ENCODE measurements around the gene SNRNP70.
A peak's percentile ranks its signal among the peaks of the same experiment; 100 is the strongest.
"Not testable (repeated sequence)": the region's sequence is repeated elsewhere in the genome, so short reads cannot be mapped to it uniquely, and the experiment has no call there.

The SNRNP70 gene

DNA sequence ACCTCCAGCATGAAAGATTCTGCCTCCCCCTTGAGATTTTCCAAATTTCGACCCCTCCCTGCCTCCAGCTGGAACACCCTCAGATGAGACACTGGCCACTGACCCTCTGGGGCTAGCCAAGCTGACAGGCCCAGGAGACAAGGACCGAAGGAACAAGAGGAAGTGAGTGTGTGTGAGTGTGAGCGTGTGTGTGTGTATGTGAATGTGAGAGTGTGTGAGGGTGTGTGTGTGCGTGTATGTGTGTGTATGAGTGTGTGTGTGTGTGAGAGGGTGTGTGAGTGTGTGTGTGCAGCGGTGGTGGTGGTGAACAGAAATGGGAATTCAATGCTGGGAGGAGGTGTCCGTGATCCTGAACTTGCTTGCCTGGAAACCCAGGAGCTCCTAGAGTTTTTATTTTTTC lies 56.1 kb downstream of the SNRNP70 start:
- TF ChIP-seq, protein P1, sequence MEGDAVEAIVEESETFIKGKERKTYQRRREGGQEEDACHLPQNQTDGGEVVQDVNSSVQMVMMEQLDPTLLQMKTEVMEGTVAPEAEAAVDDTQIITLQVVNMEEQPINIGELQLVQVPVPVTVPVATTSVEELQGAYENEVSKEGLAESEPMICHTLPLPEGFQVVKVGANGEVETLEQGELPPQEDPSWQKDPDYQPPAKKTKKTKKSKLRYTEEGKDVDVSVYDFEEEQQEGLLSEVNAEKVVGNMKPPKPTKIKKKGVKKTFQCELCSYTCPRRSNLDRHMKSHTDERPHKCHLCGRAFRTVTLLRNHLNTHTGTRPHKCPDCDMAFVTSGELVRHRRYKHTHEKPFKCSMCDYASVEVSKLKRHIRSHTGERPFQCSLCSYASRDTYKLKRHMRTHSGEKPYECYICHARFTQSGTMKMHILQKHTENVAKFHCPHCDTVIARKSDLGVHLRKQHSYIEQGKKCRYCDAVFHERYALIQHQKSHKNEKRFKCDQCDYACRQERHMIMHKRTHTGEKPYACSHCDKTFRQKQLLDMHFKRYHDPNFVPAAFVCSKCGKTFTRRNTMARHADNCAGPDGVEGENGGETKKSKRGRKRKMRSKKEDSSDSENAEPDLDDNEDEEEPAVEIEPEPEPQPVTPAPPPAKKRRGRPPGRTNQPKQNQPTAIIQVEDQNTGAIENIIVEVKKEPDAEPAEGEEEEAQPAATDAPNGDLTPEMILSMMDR (IDR thresholded peaks at IDR 0.05; ENCODE audit: low read depth, low read length): no peak
- TF ChIP-seq EZH2phosphoT487 (IDR thresholded peaks at IDR 0.05; ENCODE audit: low read depth): no peak
- Histone ChIP-seq H4K20me1 (ENCODE audit: insufficient read depth, low read length) (no peaks in the 10 kb centered on the region), H2AFZ (ENCODE audit: low read depth, low read length) (no peak overlapping the region), H3K9me3 (ENCODE audit: insufficient read depth, low read length) (no peaks in the 10 kb centered on the region), H3K4me1 (ENCODE audit: low read length) (peaks cover 12% of the 10 kb centered on the region), H3K36me3 (replicated peaks; ENCODE audit: low read depth, low read length) (peaks cover 11% of the 10 kb centered on the region), H3K4me2 (ENCODE audit: low read length) (no peak overlapping the region), H3K4me3 (ENCODE audit: low read length) (no peak overlapping the region), H3K9ac (ENCODE audit: low read length) (no peak overlapping the region), H3K27ac (ENCODE audit: low read length) (no peak overlapping the region), H3K79me2 (ENCODE audit: low read length) (no peaks in the 10 kb centered on the region), H3K27me3 (ENCODE audit: low read depth, low read length) (no peaks in the 10 kb centered on the region)

DNA sequence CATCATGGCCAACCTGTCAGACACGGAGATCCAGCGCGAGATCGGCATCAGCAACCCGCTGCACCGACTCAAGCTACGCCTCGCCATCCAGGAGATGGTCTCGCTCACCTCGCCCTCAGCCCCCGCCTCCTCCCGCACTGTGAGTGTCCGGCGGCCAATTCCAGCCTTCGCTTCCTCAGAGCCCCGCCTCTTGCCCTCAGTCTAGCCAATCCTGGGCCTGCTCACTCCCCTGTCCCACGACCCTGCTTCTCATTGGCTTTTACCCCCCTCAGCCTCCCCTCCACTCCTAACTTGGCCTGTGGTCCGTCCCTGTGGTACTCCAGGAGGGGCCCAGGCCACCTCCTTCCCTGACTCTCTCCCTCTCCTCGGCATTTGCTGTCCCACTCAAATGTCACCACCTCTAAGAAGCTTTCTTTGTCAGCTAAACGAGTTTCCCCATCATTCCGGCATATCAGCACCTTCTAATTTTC lies 57.6 kb downstream of the SNRNP70 start:
- TF ChIP-seq, protein P1 (IDR thresholded peaks at IDR 0.05; ENCODE audit: low read depth, low read length): no peak
- TF ChIP-seq EZH2phosphoT487 (IDR thresholded peaks at IDR 0.05; ENCODE audit: low read depth): no peak
- Histone ChIP-seq H3K4me2 (ENCODE audit: low read length) (no peak overlapping the region), H3K4me1 (ENCODE audit: low read length) (peaks cover 12% of the 10 kb centered on the region), H3K9me3 (ENCODE audit: insufficient read depth, low read length) (no peaks in the 10 kb centered on the region), H3K79me2 (ENCODE audit: low read length) (no peaks in the 10 kb centered on the region), H3K27me3 (ENCODE audit: low read depth, low read length) (no peaks in the 10 kb centered on the region), H3K9ac (ENCODE audit: low read length) (no peak overlapping the region), H3K27ac (ENCODE audit: low read length) (no peak overlapping the region), H3K36me3 (replicated peaks; ENCODE audit: low read depth, low read length) (peaks cover 7% of the 10 kb centered on the region), H3K4me3 (ENCODE audit: low read length) (no peak overlapping the region), H2AFZ (ENCODE audit: low read depth, low read length) (no peak overlapping the region), H4K20me1 (ENCODE audit: insufficient read depth, low read length) (no peaks in the 10 kb centered on the region)

DNA sequence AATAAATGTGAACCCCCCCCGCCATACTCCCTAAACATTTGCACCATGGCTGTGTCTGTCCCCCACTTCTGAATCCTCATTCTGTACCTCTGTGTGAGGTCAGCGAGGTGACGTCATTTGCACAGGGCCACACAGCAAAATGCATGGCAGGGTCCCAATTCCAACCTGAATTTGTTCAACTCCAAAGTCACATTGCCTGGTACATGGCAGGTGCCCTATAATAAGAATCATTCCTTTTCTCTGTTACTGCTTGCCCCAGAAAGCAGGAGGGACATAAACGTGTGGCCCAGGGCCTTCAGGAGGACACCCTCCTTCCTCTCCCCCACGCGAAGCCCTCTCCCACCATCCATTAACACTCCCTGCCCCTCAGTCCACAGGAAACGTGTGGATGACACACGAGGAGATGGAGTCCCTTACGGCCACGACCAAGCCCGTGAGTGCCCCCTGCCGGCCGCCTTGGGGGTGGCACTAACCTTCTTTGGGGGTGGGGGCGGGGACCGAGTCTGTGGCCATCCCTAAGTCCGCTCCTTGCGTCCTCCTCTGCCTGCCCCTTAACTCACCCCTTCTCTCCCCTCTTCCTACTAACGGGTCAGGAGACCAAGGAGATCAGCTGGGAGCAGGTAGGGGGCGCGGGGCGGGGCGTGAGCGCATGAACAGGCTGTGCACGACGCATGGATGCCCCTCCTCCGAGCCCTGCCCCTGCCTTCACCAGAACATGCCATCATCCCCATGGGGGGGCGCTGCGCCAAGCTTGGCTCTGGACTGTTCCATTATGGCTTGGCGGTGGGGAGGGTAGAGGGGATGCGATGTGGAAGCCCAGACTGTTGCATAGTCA lies 60.5 kb downstream of the SNRNP70 start:
- Histone ChIP-seq H3K27ac (ENCODE audit: low read length) (no peak overlapping the region), H3K27me3 (ENCODE audit: low read depth, low read length) (no peaks in the 10 kb centered on the region), H3K4me1 (ENCODE audit: low read length) (peaks cover 19% of the 10 kb centered on the region), H3K4me2 (ENCODE audit: low read length) (peak overlapping the region; percentile 84), H4K20me1 (ENCODE audit: insufficient read depth, low read length) (no peaks in the 10 kb centered on the region), H2AFZ (ENCODE audit: low read depth, low read length) (peak overlapping the region; percentile 58), H3K9ac (ENCODE audit: low read length) (peak overlapping the region; percentile 43; the same call in 1 of the 2 replicates), H3K9me3 (ENCODE audit: insufficient read depth, low read length) (no peaks in the 10 kb centered on the region), H3K79me2 (ENCODE audit: low read length) (no peaks in the 10 kb centered on the region), H3K36me3 (replicated peaks; ENCODE audit: low read depth, low read length) (peaks cover 3% of the 10 kb centered on the region), H3K4me3 (ENCODE audit: low read length) (peak overlapping the region; percentile 73)
- TF ChIP-seq EZH2phosphoT487 (IDR thresholded peaks at IDR 0.05; ENCODE audit: low read depth): no peak
- TF ChIP-seq, protein P1 (IDR thresholded peaks at IDR 0.05; ENCODE audit: low read depth, low read length): peak; percentile 96

DNA sequence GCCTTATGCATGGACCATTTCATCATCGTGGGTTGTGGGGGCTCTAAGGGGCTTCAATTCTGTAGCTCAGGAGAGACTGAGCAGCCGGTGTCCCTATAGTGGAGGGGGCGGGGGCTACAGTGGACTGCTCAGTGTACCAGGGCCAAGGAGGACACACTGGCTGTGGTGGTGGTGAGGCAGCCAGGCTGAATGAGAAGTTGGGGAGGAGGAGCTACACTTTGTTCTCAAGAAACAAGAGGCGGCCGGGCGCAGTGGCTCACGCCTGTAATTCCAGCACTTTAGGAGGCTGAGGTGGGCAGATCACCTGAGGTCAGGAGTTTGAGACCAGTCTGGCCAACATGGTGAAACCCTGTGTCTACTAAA lies 61.1 kb downstream of the SNRNP70 start:
- Histone ChIP-seq H3K4me3 (ENCODE audit: low read length) (peak overlapping the region; percentile 73), H2AFZ (ENCODE audit: low read depth, low read length) (peak overlapping the region; percentile 58), H3K4me2 (ENCODE audit: low read length) (peak overlapping the region; percentile 84), H3K4me1 (ENCODE audit: low read length) (peaks cover 24% of the 10 kb centered on the region)
- H3K79me2 ChIP-seq (ENCODE audit: low read length); H4K20me1 ChIP-seq (ENCODE audit: insufficient read depth, low read length); H3K27me3 ChIP-seq (ENCODE audit: low read depth, low read length); H3K9me3 ChIP-seq (ENCODE audit: insufficient read depth, low read length); H3K9ac ChIP-seq (ENCODE audit: low read length); H3K27ac ChIP-seq (ENCODE audit: low read length); H3K36me3 ChIP-seq (replicated peaks; ENCODE audit: low read depth, low read length): not testable (repeated sequence)
